Glutamatergic neuron (in vitro differentiated cells): ENCODE data around the gene DKK3. TPM values are rescaled to one million over a fixed set of nuclear protein-coding genes. Genes with fewer than 3 reads are reported as not detected.
A peak's percentile ranks its signal among the peaks of the same experiment; 100 is the strongest.

ENCODE experiments used
- DNase-seq: peaks from one replicate; pipeline ENCODE4 v3.0.0; 2022
- H3K27ac Mint-ChIP-seq: one replicate; pipeline ENCODE4 v1.8.0; 2020; ENCODE audit warnings: mild to moderate bottlenecking, mixed read lengths, inconsistent platforms; ENCODE audit not compliant: unreplicated experiment
- H3K27me3 Mint-ChIP-seq: one replicate; pipeline ENCODE4 v1.8.0; 2020; ENCODE audit warnings: mild to moderate bottlenecking, moderate library complexity, mixed read lengths, inconsistent platforms; ENCODE audit not compliant: unreplicated experiment
- H3K36me3 Mint-ChIP-seq: one replicate; pipeline ENCODE4 v1.8.0; 2020; ENCODE audit warnings: mild to moderate bottlenecking, mixed read lengths, inconsistent platforms; ENCODE audit not compliant: unreplicated experiment
- H3K4me1 Mint-ChIP-seq: one replicate; pipeline ENCODE4 v1.8.0; 2020; ENCODE audit warnings: mild to moderate bottlenecking, low read depth, mixed read lengths, inconsistent platforms; ENCODE audit not compliant: unreplicated experiment
- H3K4me3 Mint-ChIP-seq: one replicate; pipeline ENCODE4 v1.8.0; 2020; ENCODE audit warnings: mild to moderate bottlenecking, mixed read lengths, inconsistent platforms; ENCODE audit not compliant: unreplicated experiment
- H3K9me3 Mint-ChIP-seq: one replicate; pipeline ENCODE4 v1.8.0; 2020; ENCODE audit warnings: mild to moderate bottlenecking, moderate library complexity, mixed read lengths, inconsistent platforms; ENCODE audit not compliant: unreplicated experiment
- total RNA-seq: library from RNA; stranded (reverse); fragmentation: NEBNext Ultra II Directional; extraction: Animal tissue kit (Norgen Biotek cat#: 25700); gene quantifications from one replicate; pipeline ENCODE4 v1.2.1, GENCODE V29; 2021; ENCODE audit not compliant: unreplicated experiment
- TF ChIP-seq, protein P1 (sequence below): fragments of 200-600 bp; sonication (generic); IDR thresholded peaks from one replicate; pipeline ENCODE4 v1.5.0; 2021; ENCODE audit not compliant: partially characterized antibody, unreplicated experiment

The DKK3 gene
- total RNA-seq, 1 donor from 2014 or later, result 131 TPM

DNA sequence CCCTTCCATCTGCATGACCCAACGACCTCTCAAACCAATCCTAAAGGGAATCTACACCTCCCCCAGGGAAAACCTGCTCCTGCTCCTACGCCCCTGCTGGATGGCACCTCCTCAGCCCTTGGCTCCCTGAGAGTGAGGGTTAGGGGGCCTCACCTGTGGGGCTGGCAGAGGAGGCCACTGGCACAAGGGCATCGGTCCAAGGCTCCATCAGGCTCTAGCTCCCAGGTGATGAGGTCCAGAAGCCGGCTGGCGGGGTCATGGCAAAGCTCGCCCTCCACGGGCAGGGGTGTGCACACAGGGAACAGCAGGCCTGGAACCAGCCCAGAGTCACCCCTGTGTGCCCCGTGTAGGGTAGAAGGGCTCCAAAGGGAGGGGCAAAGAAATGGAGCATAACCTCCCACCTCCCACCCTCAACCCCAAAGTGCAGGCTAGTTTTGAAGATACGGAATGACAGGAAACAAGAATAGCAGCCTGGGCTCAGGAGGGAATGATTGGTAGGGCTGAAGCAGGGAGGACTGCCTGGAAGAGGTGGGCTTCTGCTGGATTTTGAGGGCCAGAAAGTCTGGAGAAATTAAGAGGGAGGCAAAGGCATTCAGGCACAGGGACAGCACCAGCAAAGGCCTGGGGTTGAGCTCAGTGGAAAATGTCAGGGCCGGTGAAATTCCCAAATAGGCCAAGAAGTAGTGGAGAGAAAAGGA, 42.6 kb downstream of the DKK3 start:
- Mint-ChIP-seq H3K4me1 (peaks cover 26% of the 10 kb centered on the region), H3K9me3 (peaks cover 16% of the 10 kb centered on the region), H3K4me3 (no peak overlapping the region), H3K27ac (peak overlapping the region; percentile 59), H3K36me3 (peaks cover 8% of the 10 kb centered on the region), H3K27me3 (peaks cover 14% of the 10 kb centered on the region)
- no peak for DNase-seq
- TF ChIP-seq, protein P1, sequence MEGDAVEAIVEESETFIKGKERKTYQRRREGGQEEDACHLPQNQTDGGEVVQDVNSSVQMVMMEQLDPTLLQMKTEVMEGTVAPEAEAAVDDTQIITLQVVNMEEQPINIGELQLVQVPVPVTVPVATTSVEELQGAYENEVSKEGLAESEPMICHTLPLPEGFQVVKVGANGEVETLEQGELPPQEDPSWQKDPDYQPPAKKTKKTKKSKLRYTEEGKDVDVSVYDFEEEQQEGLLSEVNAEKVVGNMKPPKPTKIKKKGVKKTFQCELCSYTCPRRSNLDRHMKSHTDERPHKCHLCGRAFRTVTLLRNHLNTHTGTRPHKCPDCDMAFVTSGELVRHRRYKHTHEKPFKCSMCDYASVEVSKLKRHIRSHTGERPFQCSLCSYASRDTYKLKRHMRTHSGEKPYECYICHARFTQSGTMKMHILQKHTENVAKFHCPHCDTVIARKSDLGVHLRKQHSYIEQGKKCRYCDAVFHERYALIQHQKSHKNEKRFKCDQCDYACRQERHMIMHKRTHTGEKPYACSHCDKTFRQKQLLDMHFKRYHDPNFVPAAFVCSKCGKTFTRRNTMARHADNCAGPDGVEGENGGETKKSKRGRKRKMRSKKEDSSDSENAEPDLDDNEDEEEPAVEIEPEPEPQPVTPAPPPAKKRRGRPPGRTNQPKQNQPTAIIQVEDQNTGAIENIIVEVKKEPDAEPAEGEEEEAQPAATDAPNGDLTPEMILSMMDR, result no peak

GRCh38 chr11:11965192-11965591, 43.2 kb downstream of the DKK3 start:
- H3K9me3 Mint-ChIP-seq, result peaks cover 16% of the 10 kb centered on the region

DNA sequence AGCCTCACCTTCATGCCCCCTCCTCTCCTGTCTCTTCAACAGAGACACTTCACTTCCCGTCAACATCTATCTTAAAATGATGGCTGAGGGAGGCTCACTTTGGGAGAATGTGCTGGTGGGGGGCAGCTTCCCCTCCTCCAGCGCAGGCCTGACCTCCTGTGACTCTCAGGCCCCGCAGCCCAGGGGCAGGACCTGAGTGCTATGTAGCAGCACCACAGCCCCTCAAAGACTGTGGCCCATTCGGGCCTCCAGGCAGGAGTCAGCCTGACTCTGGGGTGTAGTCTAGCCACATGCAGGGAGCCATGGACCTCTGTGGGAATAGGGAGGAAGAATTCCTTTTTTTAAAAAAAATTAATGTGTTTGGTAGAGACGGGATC, 43.7 kb downstream of the DKK3 start:
- Mint-ChIP-seq H3K4me3 (no peak overlapping the region), H3K36me3 (peaks cover 9% of the 10 kb centered on the region), H3K27ac (no peak overlapping the region), H3K4me1 (peaks cover 20% of the 10 kb centered on the region), H3K27me3 (peaks cover 17% of the 10 kb centered on the region), H3K9me3 (peaks cover 16% of the 10 kb centered on the region)
- no peak for DNase-seq
- TF ChIP-seq, protein P1, result no peak

More at GRCh38 chr11:11965192-11965591, 43.2 kb downstream of the DKK3 start:
- H3K4me1 Mint-ChIP-seq, result peaks cover 25% of the 10 kb centered on the region
- H3K4me3 Mint-ChIP-seq, result no peak overlapping the region
- H3K27ac Mint-ChIP-seq, result no peak overlapping the region
- H3K27me3 Mint-ChIP-seq, result peaks cover 16% of the 10 kb centered on the region
- no peak for DNase-seq
- TF ChIP-seq, protein P1, result no peak
- H3K36me3 Mint-ChIP-seq, result peaks cover 9% of the 10 kb centered on the region

- Mint-ChIP-seq H3K4me1 (peaks cover 18% of the 10 kb centered on the region), H3K9me3 (peaks cover 16% of the 10 kb centered on the region), H3K27me3 (peaks cover 18% of the 10 kb centered on the region), H3K36me3 (peaks cover 9% of the 10 kb centered on the region), H3K4me3 (peak overlapping the region; percentile 30), H3K27ac (no peak overlapping the region)
- DNase-seq, result no peak
- TF ChIP-seq, protein P1, result no peak
Observed at GRCh38 chr11:11963842-11964773, 44.3 kb downstream of the DKK3 start.
